GM15510 (cell line): ENCODE data around the gene ACTN4.

ENCODE experiments used
- POLR2A ChIP-seq: IDR thresholded peaks from 3 replicates; pipeline ENCODE4 v1.6.1; 2011; ENCODE audit warnings: borderline replicate concordance; ENCODE audit not compliant: insufficient read length; ENCODE audit errors: extremely low read depth

ACTN4 gene

DNA sequence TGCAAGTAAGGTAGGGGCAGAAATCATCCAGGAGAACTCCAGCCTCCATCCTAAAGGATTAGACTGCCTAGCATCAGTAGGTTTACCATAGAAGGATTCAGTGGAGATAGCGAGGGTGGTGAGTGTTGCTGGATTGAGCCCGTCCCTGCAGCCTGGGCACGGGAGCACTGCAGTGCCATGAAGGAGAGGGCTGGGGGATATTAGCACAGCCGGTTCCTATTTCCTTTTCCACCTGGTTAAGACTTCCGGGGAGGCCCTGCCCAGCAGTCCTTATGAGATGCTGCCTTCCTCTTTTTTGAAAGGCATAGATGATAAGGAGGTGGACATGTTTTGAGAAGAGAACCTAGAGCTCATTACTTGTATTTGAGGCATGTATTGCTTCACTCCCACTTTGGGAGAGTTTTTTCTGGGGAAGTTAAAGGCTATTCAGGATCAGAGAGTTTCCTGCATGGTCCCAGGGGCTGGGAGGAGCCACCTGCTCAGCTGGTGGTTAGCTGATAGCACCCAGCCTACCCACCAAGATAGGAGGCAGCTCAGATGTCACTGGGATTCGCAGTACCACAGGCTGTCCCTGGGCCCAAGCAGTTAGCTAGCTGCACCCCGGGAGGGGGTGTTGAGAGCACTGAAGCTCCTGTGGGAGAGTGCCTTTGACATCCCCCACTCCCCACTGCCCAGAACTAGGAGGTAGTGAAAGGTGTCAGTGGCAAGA is 17.2 kb downstream of the ACTN4 start:
- TF ChIP-seq POLR2A: no peak

DNA sequence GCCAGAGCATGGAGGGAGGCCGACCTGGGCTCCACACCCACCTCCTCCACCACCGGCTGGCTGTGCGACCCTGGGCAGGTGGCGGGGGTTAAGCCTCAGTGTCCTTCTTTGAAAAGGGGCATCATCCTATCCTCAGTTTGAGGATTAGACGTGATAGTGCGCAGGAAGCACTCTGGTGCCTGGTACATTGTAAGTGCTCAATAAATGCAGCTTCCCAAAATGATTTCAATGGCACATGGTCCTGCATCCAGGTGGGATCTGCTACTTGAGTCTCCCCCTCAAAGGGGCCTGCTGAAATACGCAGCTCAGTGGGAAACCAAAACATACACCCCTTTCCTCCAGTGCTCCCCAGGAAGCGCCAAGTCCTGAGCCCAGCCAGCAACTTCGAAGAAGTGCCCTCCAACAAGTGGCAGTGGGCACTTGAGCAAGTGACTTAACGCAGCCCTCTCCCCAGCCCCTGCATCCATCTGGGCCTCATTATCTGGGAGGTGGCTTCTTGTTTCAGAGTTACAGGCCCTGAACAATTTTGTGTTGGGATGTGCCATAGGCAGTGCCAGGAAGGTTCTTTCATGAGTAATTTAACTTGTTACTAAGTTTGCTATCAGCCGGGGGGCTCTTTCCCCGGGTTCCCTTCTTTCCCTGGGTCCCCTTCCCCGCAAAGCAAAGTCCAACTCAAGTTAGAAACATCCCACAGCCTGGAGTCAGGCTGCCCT is 17.9 kb downstream of the ACTN4 start:
- no peak for TF ChIP-seq POLR2A

DNA sequence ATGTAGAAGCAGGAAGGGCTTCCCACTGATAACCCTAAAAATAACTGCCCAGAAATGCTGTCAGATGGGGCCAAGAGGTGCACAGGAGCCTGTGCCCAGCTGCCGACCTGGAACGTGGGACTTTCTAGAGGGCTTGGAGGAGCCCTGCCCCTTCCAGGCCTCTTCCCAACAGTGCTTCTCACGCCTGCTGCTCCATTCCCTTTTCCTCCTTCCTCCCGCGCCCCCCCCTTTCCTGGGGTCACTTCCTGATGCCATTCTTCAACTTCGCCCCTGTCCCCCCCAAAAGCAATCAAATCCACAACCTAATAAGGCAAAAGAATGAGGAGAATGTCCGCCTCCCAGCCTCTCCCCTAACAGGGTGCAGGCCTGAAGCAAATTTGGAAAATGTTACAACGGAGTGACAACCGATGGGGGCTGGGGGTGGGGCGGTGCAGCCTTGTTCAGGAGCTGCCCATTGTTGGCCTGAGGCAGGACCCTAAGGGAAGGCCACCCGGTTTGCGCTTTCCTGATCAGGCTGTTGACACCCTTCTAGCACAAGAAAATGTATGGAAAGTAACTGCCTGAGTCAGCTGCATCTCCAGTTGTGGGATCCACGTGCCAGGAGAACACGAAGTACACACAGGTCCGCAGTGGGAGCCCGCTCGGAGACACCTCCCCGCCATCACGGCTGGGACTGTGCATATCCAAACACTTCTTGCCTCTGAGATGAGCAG is 18.7 kb downstream of the ACTN4 start:
- no peak for TF ChIP-seq POLR2A

DNA sequence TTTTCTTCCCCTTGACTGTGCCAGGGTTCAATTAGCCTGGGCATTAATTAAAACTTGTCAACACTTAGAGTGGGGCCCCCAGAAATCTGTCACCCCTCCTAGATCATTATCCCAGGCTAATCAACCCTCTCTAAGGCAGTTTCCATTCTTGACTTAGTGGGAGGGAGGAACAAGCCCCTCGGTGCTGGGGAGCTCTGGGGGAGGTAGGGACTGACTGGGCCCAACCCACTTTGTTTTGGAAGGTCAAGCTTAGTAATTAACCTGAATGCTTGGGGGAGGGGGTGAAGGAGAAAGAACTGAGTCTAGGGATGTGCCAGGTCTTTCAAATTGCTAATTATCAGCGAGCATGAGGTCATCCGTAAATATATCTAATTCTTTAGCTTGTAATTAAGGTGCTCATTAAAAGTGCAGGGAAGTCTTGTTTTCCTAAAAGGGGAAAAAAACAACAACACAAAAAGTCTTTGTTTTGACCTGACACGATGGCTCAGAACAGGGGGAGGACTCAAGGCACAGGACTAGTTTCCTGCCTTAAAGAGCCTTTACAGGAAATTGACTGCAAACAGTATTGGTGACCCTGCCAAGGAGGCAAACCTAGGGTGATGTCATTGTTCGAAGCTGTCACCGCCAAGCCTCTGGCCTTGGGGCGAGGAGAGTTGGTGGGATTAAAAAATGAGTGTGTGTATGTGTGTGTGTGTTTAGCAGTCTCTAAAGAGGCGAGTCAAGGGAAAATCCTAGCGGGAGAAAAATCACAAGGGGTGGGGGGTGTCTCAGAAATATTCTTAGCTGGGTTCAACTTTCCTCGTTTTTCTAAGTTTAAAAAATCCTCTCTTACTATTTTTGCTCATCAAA is 19.4 kb downstream of the ACTN4 start:
- TF ChIP-seq POLR2A: no peak

DNA sequence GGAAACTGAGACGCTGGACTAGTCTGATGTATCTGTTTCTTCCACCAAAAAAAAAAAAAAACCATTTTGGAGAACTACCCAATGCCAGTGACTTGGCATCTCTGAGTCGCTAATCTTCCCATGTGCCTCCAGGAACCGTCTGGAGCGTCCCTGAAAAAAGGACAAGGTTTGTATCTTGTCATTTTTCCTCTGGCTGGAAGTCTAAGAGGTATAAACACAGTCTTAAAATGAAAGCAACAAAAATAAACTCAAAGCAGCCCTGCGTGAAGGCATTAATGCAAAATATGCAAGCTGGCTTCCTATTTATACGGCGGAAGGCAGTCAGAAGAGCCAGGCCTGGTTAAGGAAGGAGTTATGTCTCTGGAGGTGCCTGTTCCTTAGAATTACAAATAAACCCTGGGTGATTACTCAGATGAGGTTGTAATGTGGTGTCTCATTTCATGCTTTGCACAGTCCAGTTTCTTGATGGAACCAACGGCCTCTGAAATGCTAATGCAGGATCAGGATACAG is 20.3 kb downstream of the ACTN4 start:
- TF ChIP-seq POLR2A: no peak

DNA sequence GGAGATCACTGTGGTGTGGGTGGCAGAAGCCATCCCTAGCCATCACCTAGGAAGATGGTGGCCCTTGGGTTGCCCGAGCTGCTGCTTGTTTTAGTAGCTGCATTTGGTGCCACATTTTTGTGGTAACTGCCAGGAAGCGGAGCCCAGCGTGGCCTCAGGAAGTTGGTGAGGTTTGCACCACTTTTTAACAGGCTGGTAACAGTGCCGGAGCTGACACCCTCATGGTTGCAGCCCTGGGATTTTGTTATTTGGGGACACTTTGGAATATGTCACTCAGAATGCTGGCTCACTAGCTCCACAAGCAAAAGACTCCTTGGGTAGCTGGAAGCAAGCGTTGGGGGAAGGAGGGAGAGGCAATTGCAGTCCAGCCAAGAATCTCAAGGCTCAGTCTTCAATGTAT is 22.1 kb downstream of the ACTN4 start:
- TF ChIP-seq POLR2A: no peak

DNA sequence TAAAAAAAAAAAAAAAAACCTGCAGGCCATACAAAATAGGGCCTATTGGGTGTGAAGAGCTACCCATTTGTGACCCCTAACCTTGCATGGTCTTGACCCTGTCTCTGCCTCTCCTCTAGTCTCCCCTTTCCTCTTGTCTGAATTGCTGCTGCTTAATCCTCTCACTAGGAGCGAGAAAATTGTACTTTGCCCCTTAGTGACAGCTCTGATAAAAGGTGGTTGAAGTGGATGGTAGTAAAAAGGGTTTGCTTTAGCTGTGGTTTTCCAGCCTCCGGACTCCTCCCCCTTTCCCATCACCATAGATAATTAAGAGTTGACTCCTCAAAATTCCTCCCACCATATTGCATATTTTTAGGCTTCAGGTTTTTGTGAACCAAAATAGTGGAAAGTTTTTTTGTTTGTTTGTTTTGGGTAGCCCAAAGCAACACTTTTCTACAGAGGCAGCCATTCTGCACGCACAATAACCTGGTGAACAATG is 23.5 kb downstream of the ACTN4 start:
- TF ChIP-seq POLR2A: no peak

DNA sequence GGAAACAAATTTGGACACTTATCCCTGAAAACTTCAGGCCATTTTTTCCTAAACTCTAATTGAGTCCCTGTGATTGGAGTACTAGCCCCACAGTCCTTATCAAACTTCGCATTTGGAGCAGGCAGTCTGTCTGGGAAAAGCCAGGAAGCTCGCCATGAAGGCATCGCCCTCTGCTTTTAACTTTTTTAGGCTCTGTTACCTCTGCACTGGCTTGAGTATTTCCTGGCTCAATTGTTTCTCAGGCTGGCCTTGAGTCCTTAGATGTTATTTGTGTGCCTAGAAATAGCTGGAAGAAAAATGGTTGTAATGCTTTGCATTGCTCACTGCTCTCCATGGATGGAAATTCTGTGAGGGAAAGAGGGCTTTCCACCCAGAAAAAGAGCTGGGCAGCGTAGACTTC is 24.2 kb downstream of the ACTN4 start:
- TF ChIP-seq POLR2A: no peak

DNA sequence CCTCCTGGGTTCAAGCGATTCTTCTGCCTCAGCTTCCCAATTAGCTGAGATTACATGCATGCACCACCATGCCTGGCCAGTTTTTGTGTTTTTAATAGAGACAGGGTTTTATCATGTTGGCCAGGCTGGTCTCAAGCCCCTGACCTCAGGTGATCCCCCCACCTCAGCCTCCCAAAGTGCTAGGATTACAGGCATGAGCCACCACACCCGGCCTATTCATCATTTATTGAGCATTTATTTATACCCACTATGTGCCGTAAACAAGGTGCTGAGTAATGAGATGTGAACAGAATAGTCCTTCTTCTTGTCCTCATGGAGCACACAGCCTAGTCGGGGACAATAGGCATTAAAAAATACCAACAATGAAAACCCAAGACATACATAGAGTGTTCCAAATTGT is 25.6 kb downstream of the ACTN4 start:
- TF ChIP-seq POLR2A: no peak

DNA sequence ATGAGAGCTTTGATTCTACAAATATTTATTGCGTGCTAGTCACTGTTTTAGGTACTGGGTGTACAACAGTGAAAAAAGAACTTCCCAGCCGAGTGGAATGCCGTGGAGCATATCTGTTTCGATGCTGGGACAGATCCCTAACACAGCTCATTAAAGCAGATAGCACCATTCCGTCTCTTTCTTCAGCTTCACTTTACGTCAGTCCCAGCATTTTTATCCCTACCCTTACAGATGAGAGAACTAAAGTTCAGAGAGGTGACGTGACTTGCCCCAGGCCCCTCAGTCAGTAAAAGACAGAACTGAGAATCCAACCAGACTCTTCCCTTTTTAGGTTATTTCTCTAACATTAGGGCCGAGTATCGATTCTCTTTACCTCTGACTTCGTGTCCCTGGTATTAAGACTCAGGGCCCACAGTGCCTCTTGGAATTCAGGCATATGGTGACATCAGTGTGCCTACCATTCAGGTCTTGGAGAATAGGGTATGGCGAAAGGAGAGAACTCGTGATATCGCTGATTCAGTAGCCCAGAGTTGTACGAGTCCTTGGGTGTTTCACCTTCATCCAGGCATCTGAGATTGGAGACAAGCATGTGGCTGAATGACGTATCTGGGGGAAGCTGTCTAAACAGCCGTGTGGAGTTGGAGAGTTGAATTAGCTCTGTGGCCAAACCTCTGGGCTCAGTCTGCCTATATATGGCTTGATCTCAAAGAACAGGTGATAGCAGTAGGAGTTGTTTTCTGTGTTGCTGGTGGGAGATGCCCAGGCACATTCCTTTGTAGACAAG is 27.1 kb downstream of the ACTN4 start:
- TF ChIP-seq POLR2A: no peak

DNA sequence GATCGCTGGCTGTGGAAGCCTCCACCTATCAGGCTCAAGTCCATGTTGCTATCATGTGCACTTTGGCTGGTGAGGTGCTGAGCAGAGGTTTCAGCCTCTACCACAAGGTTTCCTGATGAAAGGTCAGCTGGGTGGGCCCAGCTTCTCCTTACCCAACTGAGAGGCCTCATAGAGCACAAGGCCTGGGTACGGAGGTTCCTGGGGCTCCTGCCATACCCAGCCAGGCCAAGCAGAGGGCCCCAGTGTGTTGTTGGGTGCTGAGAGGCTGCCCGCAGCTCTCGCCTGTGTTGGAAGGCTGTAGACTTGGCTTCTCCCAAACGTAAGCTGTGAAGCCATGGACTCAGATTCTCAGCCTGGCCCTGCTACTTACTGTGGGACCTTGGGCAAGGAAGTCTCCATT is 28.2 kb downstream of the ACTN4 start:
- TF ChIP-seq POLR2A: no peak

DNA sequence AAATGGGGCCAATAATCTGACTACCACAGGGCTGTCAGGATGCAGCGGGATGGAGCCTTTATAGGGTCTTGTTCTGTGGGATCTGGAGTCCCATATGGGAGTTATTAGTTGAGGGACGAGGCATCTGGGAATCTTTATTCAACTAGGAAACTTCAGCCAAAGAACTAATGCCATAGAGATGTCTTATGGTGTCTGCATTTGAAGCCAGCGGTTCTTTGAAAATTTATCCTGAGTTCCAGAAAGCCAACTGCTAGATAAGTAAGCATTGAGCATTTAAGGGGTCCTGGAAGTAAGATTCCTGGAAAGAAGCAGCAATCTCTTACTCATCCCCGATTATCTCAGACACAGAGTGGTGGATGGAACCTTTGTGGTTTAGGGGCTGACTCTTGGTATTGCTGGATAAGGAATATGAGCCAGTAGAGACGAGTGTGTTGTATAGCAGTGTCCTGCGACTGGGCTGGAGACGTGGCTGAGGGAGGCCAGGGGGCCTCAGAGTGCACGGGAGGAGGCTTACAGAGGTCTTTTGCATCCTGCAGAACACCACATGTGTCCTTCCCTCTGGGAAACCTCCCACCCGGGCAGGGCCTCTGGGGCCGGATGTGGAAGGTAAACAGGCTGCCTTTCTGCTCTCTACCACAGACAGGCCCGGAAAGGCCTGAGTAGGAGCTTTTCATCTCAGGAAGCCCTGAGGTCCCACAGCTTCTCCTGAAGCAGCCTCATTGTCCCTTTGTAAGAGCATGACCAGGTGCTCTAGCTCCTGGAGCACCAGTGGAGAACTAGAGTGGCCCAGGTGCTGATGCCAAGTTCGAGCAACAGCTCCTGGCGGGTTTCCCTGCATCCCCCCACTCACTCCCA is 28.8 kb downstream of the ACTN4 start:
- TF ChIP-seq POLR2A: no peak
